Adrenal gland (tissue), 12 donors: Measurements from ENCODE around the gene C1orf174. TPM values are rescaled to one million over a fixed set of nuclear protein-coding genes. Genes with fewer than 3 reads are reported as not detected.

Source experiments
- DNase-seq, 7 donors: peaks; one replicate each; pipeline ENCODE4 v3.0.0-alpha.2; 2019 to 2020
- H3K27ac ChIP-seq, 5 donors: fragments of 200-600 bp; sonication (generic) in 4 of 5; 1 replicate in 3 of 5; 2 replicates in 2 of 5; pipeline versions ENCODE4 v1.5.1 to v1.8.0; 2016 to 2020; ENCODE audit warnings: mild to moderate bottlenecking in 1 of 5
- H3K27me3 ChIP-seq: fragments of 200-600 bp; 2 replicates; pipeline ENCODE4 v1.8.0; 2021
- H3K36me3 ChIP-seq, 2 donors: fragments of 200-600 bp; replicated peaks in 1 of 2; 1 replicate in 1 of 2; 2 replicates in 1 of 2; pipeline versions ENCODE4 v1.5.1 to v1.8.0; 2018 to 2022
- H3K4me1 ChIP-seq, 2 donors: fragments of 200-600 bp; replicated peaks in 1 of 2; 1 replicate in 1 of 2; 2 replicates in 1 of 2; pipeline versions ENCODE4 v1.5.1 to v1.8.0; 2018 to 2021
- H3K4me3 ChIP-seq, 4 donors: fragments of 200-600 bp; sonication (generic) in 3 of 4; one replicate each; pipeline ENCODE4 v1.5.1; 2016 to 2018
- H3K9me3 ChIP-seq, 3 donors: fragments of 200-600 bp; sonication (generic) in 1 of 3; replicated peaks in 1 of 3; 1 replicate in 2 of 3; 2 replicates in 1 of 3; pipeline versions ENCODE4 v1.5.1 to v1.8.0; 2016 to 2021
- CTCF ChIP-seq, 6 experiments: fragments of 450-650 bp in 4 of 6; fragments of 200-600 bp in 2 of 6; sonication (generic) in 1 of 6; IDR thresholded peaks; 1 replicate in 5 of 6; 2 replicates in 1 of 6; pipeline versions ENCODE4 v1.5.1 to v1.8.0; 2016 to 2021; ENCODE audit warnings: antibody characterized with exemption in 6 of 6, mild to moderate bottlenecking in 2 of 6, moderate library complexity in 1 of 6
- POLR2A ChIP-seq, 2 donors: fragments of 450-650 bp; IDR thresholded peaks; one replicate each; pipeline ENCODE4 v1.6.1; 2017; ENCODE audit warnings: antibody characterized with exemption in 2 of 2, mild to moderate bottlenecking in 2 of 2, moderate library complexity in 1 of 2
- WGBS, 4 donors: extraction: QIAGEN DNeasy Blood & Tissue Kit in 2 of 4; methylation state at CpG; one replicate each; pipeline versions ENCODE4 v1.1.5 to v1.1.7; 2013 to 2017; 5-methylcytosine and 5-hydroxymethylcytosine counted together
- intact Hi-C, 2 donors: fragments of 100-400 bp; cut with DNase I; formaldehyde crosslinking; loops; one replicate each; pipeline versions ENCODE4 v1.14.1 to v1.15.0; 2022 to 2023
- polyA plus RNA-seq, 3 donors: library from polyadenylated mRNA; stranded (reverse); fragments of 200-250 nt in 2 of 3; fragments of 350-450 nt in 1 of 3; fragmentation: Illumina TruSeq in 1 of 3; extraction: RNeasy Lipid Tissue Mini Kit (QIAGEN cat#74804) in 1 of 3; gene quantifications; one replicate each; pipeline ENCODE4 v1.2.3, GENCODE V29; 2013 to 2014
- total RNA-seq, 9 donors: library from RNA; depleted of rRNA in 4 of 9; stranded (reverse); fragments of >200 nt in 4 of 9; fragments of 120-200 nt in 1 of 9; fragmentation: NEBNext Ultra II Directional in 1 of 9; extraction: Animal tissue kit (Norgen Biotek cat#: 25700) in 1 of 9; gene quantifications; one replicate each; pipeline versions ENCODE4 v1.1.0 to v1.2.4, GENCODE V29; 2013 to 2023
- donor health status: healthy with polysubstance abuse.
- donor health status: Bipolar disorder and iron deficiency.
- donor health status: DM: yes; HTN: yes; CAD: no.
- donor health status: DM: no; HTN: no; CAD: no.
- donor health status: DM: no; HTN: no; CAD: no.
- donor health status: DM: yes; HTN: yes; CAD: no.

C1orf174 gene
- total and polyA plus RNA-seq, 12 donors, result 11.5 to 28.0 (median 19.0) TPM

GRCh38 chr1:3890389-3891328 lies 9.4 kb downstream of the C1orf174 start:
- WGBS, 4 donors, result 81 to 85% (median 82%) methylated on average over 26 of the region's 26 CpGs
- TF ChIP-seq POLR2A (IDR thresholded peaks at IDR 0.05) (no peak), CTCF (IDR thresholded peaks at IDR 0.05) (peak in 1 of 6 experiments; percentile 5)
- Histone ChIP-seq H3K27ac (peak overlapping the region in 1 of 5 donors; percentile 8), H3K9me3 (no peaks in the 10 kb centered on the region), H3K36me3 (peaks cover 0 to 50% of the 10 kb centered on the region in 2 donors), H3K4me1 (no peaks in the 10 kb centered on the region), H3K4me3 (no peak overlapping the region), H3K27me3 (no peaks in the 10 kb centered on the region)
- no peak for DNase-seq
- intact Hi-C loops, result no loop called here

- TF ChIP-seq POLR2A (IDR thresholded peaks at IDR 0.05) (no peak), CTCF (IDR thresholded peaks at IDR 0.05) (no peak)
These were observed 10.1 kb downstream of the C1orf174 start for GRCh38 chr1:3889936-3890335.

GRCh38 chr1:3888301-3888700 lies 11.8 kb downstream of the C1orf174 start:
- H3K27me3 ChIP-seq, result no peaks in the 10 kb centered on the region
- WGBS, 4 donors, result 86 to 91% (median 90%) methylated on average over 8 to 15 of the region's 15 CpGs
- no peaks in the 10 kb centered on the region for H3K9me3 ChIP-seq
- no peak overlapping the region for H3K27ac ChIP-seq
- intact Hi-C loops, result no loop called here
- TF ChIP-seq CTCF (IDR thresholded peaks at IDR 0.05) (no peak), POLR2A (IDR thresholded peaks at IDR 0.05) (no peak)
- H3K4me1 ChIP-seq, result no peaks in the 10 kb centered on the region
- no peak overlapping the region for H3K4me3 ChIP-seq
- DNase-seq, result no peak
- peaks cover 0 to 53% of the 10 kb centered on the region in 2 donors for H3K36me3 ChIP-seq

More at GRCh38 chr1:3889936-3890335, 10.1 kb downstream of the C1orf174 start:
- Histone ChIP-seq H3K4me1 (no peaks in the 10 kb centered on the region), H3K4me3 (no peak overlapping the region), H3K27me3 (no peaks in the 10 kb centered on the region), H3K9me3 (no peaks in the 10 kb centered on the region), H3K36me3 (peaks cover 0 to 49% of the 10 kb centered on the region in 2 donors), H3K27ac (no peak overlapping the region)
- no peak for DNase-seq
- intact Hi-C loops, result no loop called here
- 87 to 92% (median 91%) methylated on average over 14 of the region's 14 CpGs for WGBS, 4 donors

- TF ChIP-seq POLR2A (IDR thresholded peaks at IDR 0.05), result no peak
- no peak for TF ChIP-seq CTCF (IDR thresholded peaks at IDR 0.05)
- Histone ChIP-seq H3K27ac (no peak overlapping the region), H3K27me3 (no peaks in the 10 kb centered on the region), H3K9me3 (no peaks in the 10 kb centered on the region), H3K4me1 (no peaks in the 10 kb centered on the region), H3K4me3 (no peak overlapping the region), H3K36me3 (peaks cover 0 to 53% of the 10 kb centered on the region in 2 donors)
- intact Hi-C loops, result no loop called here
- no peak for DNase-seq
- WGBS, 4 donors, result 90 to 91% (median 91%) methylated on average over 8 of the region's 8 CpGs
These were observed 13.4 kb downstream of the C1orf174 start for GRCh38 chr1:3886691-3887090.
